CD4-positive, alpha-beta T cell treated with Interleukin-21 for 1 hour (primary cell): ENCODE measurements around the gene LIPF.
"Not testable (repeated sequence)": the region's sequence is repeated elsewhere in the genome, so short reads cannot be mapped to it uniquely, and the experiment has no call there.

Source experiments
- DNase-seq: peaks from one replicate; pipeline ENCODE4 v3.0.0-alpha.2; 2020

The LIPF gene, protein sequence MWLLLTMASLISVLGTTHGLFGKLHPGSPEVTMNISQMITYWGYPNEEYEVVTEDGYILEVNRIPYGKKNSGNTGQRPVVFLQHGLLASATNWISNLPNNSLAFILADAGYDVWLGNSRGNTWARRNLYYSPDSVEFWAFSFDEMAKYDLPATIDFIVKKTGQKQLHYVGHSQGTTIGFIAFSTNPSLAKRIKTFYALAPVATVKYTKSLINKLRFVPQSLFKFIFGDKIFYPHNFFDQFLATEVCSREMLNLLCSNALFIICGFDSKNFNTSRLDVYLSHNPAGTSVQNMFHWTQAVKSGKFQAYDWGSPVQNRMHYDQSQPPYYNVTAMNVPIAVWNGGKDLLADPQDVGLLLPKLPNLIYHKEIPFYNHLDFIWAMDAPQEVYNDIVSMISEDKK

DNA sequence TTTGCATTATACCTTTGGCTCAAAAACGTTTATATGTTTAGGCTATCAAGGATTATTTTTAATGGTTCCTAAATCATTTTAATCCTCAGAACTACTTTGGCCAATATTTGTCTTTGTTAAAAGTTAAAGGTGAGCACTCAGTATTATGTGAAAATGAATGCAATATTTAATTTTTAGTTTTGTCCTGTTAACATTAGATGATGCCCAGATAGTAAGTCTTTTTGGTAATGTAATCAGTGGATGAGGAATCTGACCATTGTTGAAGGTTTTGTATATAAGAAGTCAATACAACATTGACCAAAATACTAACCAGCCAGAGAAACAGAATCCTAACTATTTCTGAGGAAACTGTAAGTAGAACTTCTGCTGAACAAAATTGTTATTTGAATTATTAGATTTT lies at the start of gene LIPF:
Gene LIPF, plus strand, starts transcription at position 301 of the 400 bp plus-strand sequence. CDS start 2,856 bp downstream, outside the sequence.
- DNase-seq = no peak

- no peak for DNase-seq
Measured at GRCh38 chr10:88616250-88616977, 47.8 kb upstream of the LIPF start.

DNA sequence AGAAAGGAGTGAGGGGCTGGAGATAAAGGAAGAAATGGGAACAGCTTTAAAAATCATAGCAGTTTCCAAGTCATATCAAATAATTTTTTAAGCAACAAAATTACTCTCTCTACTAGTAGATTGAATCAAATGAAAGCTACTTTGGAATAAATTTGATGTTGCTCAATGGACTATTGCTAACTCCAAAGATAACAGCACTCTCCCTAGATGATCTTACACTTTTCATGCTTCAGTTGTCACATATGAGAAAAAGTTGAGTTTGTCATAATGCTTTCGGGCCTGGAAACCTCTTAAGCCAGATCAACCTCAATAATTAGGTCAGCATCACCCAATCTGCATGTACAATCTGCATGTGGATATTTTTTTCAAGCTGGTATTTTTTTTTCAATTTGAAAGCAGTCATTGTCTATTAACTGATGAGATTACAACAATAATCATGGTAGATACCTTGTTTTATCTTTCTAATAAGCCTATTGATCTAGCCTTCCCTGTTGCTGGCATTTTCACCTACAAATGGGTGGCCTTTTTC lies 46.4 kb upstream of the LIPF start:
- DNase-seq = no peak

DNA sequence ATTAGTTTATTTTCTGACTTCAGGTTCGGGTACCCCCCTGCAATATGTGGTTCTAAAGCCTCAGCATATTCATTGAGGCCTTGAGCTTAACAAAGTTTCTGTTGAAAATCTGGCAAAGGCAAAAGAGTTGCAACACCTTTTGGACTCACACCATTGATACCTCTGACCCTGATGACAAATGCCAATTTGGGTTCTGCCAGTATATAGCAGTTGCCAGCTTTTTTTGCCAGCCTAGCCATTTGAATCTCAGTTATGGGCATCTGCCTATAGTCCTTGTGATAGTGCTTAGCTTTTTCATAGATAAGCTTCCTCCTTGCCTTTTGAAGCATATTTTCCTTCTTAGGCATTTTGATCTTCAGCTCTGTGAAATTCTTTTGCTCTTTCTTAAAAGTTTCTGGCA lies 45.7 kb upstream of the LIPF start:
- no peak for DNase-seq

- no peak for DNase-seq
Measured at GRCh38 chr10:88620441-88620840, 43.8 kb upstream of the LIPF start.

DNA sequence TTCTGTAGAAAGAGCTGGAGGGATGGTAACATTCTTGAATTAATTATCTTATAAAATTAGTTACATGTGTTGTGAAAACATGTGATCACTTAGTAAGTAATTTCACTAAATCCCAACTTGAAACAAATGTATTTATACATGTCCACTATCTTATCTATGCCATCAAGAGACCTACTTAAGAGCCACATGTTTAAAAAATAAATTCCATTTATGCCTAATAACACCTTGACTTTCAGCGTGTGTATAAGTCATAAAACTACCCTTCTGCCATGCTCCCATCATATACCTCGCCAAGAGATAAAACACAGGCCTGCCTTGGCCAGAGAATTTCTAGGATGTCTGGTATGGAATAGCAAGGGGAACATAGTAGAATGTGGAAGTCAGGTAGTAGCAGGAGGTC lies 40.4 kb upstream of the LIPF start:
- no peak for DNase-seq

DNA sequence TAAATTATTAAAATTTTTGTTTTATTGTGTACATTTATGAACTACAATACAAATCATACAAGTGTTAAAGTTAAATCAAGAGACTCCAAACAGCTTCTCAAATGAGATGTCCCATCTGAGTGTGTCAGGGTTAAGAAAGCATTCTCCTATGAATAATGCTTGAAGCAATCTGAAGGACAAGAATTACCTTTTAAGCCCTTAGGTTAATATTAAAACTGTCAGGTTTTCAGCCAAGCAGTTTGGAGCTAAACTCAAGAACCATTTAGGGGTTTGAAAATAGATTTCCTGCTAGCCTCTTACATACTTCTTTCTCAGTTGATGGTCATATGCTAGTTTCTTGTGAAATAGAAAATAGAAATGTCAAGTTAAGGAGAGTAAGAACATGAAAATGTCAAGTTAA lies 39.4 kb upstream of the LIPF start:
- DNase-seq = no peak

GRCh38 chr10:88640186-88640585 lies 24.1 kb upstream of the LIPF start:
- DNase-seq = no peak

DNA sequence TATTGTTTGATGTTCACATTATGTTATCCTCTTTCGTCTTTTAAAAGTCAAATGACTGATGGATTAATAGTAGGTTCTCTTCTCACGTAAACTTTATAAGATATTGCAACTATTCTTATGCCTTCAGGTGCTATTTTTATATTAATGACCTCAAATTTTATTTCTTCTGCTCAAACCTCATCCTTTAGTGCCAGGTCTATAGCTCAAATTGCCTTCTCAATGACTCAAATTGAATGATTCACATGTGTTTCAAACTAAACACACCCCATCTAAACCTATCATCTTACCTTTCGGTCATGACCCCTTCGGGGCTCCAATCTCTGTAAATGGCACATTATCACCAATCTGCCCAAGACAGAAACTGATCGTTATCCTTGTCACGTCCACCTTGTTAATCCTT lies 22.0 kb upstream of the LIPF start:
- no peak for DNase-seq

DNA sequence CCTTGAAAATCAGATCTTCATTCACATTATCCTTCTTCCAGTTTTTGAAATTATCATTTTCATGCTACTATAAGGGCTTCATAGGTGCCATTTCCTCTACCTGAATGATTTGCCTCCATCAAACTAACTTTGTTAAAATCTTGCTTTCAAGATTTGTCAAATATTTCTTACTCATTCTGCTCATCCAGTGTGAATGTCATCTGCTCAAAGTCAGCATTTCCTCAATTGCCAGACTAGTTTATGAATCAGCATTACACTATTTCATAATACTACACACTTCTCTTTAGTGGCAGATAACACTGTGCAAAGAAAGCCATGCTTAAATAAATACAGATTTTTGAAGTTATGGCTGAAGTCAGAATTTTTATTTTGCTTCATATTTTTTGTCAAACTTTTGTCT lies 21.3 kb upstream of the LIPF start:
- no peak for DNase-seq

GRCh38 chr10:88647061-88647615 lies 17.1 kb upstream of the LIPF start:
- DNase-seq = no peak

DNA sequence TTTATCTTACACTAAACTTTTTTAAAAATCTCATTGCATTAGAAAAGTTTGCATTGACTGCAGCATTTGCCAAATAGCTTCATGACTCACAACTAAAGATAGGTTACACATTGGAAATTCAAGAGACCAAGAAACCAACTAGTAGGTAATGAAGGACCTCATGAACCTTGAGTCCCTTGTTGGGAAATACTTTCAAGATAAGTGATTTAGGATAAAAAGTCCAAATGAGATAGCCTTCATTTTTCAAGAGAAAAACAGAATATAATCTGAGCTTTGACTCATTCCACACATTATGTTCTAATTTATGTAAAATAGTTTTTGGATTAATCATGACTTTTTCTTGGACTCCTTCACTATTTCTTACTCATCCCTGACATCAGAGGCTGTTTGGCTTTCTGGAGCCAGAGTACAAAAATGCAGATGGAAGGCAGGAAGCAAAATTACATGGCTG lies 13.1 kb upstream of the LIPF start:
- DNase-seq = no peak

DNA sequence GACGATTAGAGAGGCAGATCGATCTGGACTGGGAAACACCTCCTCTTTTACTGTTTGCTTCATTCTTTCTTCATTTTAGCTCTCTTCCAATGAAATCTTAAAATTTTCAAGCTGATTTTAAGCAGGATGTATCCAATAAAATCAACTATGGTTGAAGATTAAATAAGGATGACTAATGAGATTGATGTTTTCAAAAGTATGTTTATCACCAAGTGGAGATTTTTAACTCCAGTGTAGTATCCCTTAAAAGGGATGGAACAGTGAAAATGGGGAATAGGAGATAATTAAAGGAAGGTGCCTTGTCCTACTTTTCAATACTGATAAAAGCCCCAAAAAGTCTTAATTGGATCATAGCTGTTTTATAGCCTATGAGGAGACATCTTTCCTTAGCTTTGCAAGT lies 11.6 kb upstream of the LIPF start:
- no peak for DNase-seq

DNA sequence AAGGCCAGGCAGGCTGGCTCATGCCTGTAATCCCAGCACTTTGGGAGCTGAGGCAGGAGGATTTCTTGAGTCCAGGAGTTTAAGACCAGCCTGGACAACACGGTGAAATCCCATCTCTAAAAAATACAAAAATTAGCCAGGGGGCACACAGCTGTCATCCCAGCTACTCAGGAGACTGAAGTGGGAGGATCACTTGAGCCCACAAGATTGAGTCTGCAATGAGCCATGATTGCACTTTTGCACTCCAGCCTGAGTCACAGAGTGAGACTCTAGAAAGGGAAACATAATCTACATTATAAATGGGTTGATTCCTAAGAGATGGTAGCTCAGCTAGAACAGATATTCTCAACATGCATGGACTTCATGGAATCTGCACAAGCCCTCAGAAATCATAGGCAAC lies 6.3 kb upstream of the LIPF start:
- no peak for DNase-seq

GRCh38 chr10:88659725-88660597 lies 4.3 kb upstream of the LIPF start:
- no peak for DNase-seq

- DNase-seq = no peak
Measured at GRCh38 chr10:88660598-88660884, 3.7 kb upstream of the LIPF start.

- no peak for DNase-seq
Measured at GRCh38 chr10:88661018-88661417, 3.2 kb upstream of the LIPF start.

- DNase-seq = no peak
Measured at GRCh38 chr10:88661577-88661976, 2.7 kb upstream of the LIPF start.

DNA sequence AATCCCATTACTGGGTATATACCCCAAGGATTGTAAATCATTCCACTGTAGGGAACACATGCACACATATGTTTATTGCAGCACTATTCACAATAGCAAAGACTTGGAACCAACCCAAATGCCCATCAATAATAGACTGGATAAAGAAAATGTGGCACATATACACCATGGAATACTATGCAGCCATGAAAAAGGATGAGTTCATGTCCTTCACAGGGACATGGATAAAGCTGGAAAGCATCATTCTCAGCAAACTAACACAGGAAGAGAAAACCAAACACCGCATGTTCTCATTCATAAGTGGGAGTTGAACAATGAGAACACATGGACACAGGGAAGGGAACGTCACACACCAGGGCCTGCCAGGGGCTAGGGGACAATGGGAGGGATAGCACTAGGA lies 1.1 kb upstream of the LIPF start:
- not testable (repeated sequence) for DNase-seq

- DNase-seq = no peak
Measured at GRCh38 chr10:88668465-88668864, 4.2 kb downstream of the LIPF start.

- no peak for DNase-seq
Measured at GRCh38 chr10:88670497-88670896, 6.3 kb downstream of the LIPF start.

- no peak for DNase-seq
Measured at GRCh38 chr10:88672041-88672440, 7.8 kb downstream of the LIPF start.
